NCI-H2081 treated with DMSO at 0.1 percent for 48 hours (cell line): ENCODE data around the gene NID1.
"Not testable (repeated sequence)": the region's sequence is repeated elsewhere in the genome, so short reads cannot be mapped to it uniquely, and the experiment has no call there.

Source experiments
- DNase-seq: peaks from one replicate; lab custom pipeline; 2025; lab: John Stamatoyannopoulos, UW

The NID1 gene

DNA sequence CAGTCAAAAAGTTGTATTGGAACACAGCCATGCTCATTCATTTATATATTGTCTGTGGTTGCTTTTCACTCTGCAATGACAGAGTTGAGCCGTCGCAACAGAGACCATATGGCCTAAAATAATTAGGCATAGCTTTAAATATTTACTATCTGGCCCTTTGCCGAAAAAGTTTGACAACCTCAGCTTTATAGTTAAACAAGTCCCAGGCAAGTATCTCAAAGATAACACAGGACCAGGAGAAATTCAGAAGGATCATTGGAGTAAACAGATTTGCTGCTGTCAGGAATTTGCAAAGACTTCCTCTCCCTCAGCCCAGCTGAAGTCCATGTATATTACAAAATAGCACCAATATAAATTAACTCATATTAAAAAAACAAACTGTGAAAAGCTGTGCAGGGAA lies 34.4 kb downstream of the NID1 start:
- no peak for DNase-seq

GRCh38 chr1:236029428-236029940 lies 35.4 kb downstream of the NID1 start:
- no peak for DNase-seq

DNA sequence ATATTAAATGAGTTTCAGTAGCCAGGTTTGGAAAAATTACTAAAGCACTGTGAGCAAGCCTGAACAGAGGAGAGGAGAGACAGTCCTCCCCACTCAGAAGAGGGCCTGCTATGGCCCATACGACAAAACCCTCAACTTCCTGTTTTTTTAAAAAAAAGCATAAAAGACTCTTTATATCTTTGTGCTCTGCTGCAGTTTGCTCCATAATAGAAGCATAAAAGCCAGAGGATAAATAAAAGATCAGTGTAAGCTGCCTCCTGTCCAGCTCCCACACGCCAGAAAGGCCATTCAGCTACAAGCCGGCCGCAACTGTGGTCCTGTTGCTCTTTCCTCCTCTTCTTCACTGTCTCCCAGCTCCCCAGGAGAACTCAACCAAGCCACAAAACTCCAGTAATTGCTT lies 37.8 kb downstream of the NID1 start:
- DNase-seq = no peak

DNA sequence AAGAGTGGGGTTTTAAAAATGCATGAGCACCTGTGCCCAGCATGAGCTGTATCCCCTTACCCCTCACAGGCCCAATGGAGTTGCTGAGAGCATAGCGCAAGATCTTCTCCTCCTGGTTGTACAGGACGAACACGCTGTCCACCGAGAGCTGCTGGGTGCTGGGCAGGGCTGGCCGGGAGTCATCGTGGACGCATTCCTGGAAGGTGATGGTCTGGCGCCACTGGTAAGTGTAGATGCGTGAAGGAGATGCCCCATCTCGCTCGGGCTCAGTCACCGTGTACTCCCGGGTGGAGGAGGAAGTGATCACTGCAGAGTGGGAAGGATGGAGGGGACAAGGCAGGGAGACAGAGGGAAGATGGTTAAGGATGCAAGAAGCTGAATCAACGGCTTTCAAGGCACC lies 39.1 kb downstream of the NID1 start:
- DNase-seq = no peak

DNA sequence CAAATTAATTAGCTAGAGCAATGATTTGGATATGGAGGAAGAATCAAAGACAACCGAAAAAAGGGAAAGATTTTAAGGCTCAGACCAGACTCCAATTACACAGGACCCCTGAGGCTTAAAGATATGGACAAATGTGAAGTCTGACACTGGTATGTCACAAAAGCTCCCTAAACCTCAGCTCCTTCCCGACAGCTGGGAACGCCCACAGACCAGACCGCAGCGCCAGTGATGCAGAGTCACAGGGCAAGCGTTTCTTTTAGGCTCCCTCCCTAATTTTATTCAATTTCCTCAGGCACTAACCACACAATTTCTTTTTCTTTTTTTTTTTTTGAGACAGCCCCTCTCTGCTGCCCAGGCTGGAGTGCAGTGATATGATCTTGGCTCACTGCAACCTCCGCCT lies 40.2 kb downstream of the NID1 start:
- no peak for DNase-seq

GRCh38 chr1:236023926-236024565 lies 40.8 kb downstream of the NID1 start:
- DNase-seq = no peak

DNA sequence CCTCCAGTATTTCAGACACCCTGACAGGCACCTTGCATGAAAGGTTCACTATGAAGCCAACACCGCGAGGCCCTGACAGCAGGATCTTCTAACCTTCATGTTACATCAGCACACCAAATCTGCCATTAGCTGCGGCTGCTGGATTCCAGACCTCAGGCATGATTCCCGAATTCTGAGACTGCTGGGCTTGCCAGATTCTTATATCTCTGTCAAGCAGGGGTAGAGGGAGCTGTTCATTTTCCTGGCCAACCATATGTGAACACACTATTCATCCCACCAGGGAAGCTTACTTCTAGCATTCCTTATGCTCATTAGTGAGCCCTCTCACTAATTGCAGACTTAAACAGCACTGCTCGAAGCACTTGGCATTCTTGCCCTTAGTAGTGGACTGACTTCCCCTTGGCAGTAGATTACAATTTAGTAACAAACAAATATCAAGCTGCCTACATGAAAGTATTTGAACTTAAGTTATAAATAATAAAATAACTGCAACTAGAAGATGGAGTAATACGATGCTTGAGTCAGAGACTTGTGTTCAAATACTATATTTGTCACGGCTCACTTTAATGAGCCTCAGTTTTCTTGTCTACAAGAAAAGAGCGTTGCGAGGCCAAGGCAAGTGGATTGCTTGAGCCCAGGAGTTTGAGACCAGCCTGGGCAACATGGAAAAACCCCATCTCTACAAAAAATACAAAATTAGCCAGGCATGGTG lies 43.3 kb downstream of the NID1 start:
- no peak for DNase-seq

DNA sequence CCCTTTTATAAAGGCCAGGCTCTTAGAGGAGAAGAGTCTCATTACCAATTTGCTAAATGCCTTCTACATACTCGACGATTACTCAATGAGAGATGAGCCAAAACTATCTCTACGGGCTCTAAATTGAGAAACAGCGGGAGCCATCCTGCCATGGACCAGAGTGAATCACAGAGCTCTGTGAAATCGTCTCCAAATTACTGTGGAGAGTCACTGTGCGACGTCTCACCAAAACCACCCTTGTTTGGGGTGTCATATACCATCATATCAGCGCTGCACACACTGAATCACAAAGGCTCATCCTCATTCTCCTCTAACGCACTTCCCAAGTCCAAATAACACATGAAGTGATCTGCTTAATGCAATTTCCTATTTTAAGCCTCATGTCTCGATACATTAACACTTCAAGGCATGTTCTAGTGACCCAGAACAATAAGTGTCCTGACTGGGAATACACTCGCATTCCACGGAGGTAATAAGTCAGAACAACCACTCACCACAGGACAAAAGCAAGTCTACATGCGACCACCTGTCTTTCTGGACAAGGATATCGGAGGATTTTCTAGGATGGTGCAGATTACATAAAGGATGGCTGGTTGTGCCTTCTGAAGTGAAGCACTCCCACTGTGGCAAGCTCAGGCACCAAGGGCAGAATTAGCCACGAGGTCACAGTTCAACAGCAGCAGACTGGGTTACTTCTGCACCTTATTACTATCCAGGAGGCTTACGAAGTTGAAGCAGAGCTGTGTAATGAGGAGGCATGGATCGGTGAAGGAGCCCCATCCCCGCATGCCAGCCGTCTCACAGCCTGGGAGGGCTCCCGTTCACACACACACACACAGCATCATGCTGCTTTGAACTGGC lies 44.3 kb downstream of the NID1 start:
- DNase-seq = no peak

DNA sequence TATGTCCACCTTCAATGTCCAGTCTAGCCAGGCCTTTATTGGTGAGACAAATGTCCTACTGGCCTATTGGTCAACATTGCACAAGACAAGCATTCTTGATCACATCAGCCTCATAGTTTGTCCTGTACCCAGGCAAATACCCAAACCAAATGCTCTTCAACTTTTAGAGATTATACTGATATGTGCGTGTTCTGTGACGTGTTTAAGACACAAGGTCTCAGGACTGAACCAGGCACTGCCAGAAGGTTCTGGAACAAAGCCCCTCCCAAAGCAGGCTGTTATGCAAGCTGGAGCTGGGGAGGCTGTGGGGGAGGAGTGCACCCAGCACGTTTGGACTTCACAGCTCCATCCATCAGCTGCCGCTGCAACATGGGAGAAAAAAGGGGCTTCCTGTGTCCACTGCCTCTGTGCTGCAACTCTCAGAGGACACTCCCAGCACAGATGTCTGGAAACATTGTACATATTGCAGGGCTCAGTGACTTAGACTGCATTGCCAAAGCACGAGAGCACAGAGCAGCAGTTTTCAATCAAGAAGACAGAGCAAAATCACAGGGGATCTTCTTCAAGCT lies 45.9 kb downstream of the NID1 start:
- no peak for DNase-seq

DNA sequence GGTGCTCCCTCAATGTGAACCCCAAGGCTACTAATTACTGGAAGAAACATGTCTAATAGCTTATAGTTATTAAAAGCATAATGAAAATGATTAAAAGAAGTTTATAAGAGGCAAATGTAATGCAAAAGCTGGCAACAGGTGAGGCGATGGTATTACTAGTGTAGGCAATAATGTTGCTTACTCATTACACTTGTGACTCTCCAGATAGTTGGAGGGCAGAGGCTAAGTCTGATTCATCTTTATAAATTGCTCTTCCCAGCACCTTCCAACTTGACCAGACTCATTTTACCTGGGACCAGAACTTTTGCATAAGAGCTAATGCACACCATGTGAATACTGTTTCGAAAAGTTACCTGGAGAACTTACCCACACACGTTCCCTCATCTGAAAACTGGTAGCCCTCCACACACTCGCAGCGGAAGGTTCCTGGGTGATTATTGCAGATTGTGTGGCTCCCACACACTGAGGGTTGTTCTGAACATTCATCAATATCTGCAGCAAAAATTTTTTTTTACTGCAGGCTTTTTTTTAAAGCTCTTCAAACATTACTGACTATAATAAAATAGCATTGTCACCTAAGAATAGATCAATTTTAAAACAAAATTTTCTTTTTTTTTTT lies 48.0 kb downstream of the NID1 start:
- no peak for DNase-seq

DNA sequence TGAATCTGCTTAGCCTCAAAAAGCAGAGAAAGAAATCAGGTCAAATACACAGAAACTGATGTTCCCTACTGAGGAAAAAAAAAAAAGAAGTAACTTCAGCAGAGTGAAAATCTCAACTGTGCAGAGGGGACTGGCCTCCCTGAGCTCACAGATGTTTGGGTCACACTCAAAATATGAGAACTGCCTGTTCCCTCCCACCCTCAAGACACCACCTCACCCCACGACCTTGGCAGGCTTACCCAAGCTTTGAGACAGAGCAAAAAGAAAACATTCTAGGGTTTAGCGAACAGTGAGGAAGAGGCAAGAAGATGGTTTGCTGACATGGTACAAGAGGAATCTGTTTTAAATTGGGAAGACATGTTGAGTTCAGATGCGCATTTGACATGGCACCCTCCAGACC lies 48.8 kb downstream of the NID1 start:
- no peak for DNase-seq

DNA sequence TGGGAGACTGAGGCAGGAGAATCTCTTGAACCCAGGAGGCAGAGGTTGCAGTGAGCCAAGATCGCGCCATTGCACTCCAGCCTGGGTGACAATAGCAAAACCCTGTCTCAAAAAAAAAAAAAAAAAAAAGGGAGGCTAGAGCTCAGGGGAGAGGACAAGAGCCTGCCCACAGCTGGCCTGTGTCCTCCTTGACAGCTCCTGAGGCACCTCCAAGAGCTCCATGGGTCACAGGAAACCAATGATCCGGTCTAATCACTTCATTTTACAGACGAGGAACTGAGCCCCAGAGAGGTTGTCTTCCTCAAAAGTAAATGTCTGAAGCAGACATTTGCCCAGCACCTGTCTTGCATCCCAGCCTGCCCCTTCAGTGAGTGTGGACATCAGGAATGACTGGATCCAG lies 49.4 kb downstream of the NID1 start:
- DNase-seq = no peak

- DNase-seq = no peak
These were observed 51.6 kb downstream of the NID1 start for GRCh38 chr1:236013330-236013729.

- DNase-seq = no peak
These were observed 53.2 kb downstream of the NID1 start for GRCh38 chr1:236011641-236012040.

- no peak for DNase-seq
These were observed 54.4 kb downstream of the NID1 start for GRCh38 chr1:236010443-236010842.

- no peak for DNase-seq
These were observed 55.0 kb downstream of the NID1 start for GRCh38 chr1:236009857-236010256.

GRCh38 chr1:236009191-236009590 lies 55.7 kb downstream of the NID1 start:
- DNase-seq = no peak

DNA sequence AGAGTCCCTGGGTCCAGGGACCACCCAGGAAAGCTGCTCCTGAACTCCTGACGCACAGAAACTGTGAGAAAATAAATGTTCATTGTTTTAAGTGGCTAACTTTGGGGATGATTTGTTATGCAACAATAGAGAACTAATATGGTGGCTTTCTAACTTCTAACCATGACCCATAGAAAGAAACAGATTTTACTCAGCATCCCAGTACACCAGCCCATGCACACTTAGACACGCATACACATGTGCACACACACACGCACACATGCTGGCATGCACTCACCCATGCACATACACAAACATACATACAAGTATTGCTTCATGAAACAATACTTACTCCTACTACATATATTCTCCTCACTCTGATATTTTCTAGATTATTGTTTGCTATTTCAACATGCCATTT lies 57.1 kb downstream of the NID1 start:
- no peak for DNase-seq

GRCh38 chr1:236003058-236003457 lies 61.8 kb downstream of the NID1 start:
- DNase-seq = not testable (repeated sequence)

DNA sequence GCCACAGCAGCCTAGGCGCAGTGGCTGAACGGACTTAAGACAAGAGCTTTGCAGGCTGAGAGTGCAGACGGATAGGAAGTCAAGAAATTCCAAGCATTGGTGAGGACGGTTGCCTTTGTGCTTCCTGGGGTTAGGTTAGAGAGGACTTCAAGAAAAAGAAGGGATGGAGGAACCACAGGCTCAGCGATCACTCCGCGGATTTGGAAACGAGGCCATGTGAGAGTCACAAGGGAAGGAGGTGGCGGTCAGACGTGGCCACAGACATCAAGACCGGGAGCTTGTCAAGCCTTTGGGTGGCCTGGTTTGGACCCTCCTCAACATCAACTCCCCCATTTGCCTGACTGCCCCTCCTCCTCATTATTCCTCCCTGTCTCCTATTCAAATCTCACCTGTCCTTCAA lies 62.3 kb downstream of the NID1 start:
- DNase-seq = no peak

DNA sequence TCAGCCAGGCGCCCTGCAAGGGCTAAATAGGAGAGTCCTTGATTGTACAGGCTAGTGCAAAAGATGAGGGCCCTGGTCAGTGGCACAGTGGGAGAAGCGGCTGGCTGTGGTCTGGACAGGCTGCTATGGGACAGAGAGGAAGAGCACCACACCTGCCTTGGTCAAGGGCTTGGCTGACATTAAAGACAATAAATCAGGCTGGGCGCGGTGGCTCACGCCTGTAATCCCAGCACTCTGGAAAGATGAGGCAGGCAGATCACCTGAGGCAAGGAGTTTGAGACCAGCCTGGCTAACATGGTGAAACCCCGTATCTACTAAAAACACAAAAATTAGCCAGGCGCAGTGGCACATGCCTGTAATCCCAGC lies 62.9 kb downstream of the NID1 start:
- no peak for DNase-seq

DNA sequence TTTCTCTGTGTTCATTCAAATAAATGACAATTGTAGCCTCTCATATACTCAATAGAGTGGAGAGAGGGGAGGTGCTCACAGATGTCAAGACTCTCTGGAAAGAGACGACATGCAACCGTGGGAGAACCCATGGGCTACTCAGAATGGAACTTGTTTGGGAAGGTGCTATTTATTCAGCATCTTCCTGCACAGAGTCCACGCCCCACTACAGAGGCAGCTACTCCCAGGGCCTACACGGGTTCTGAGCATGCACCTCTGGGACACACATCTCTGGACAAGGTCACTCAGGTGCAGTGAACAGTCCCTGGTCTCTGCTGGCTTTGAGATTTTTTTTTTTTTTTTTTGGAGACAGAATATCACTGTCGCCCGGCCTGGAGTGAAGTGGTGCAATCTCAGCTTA lies 64.1 kb downstream of the NID1 start:
- no peak for DNase-seq
